NB4 (cell line): ENCODE results near the gene OR51S1.

Source experiments
- DNase-seq: peaks from one replicate; pipeline ENCODE4 v3.0.0; 2010; ENCODE audit warnings: low read depth
- H3K4me3 ChIP-seq: one replicate; pipeline ENCODE4 v1.5.1; 2011; ENCODE audit warnings: mild to moderate bottlenecking, low read depth, low read length, moderate library complexity
- CTCF ChIP-seq: IDR thresholded peaks from one replicate; pipeline ENCODE4 v1.5.1; 2012; ENCODE audit warnings: low read depth, low read length
- MAX ChIP-seq: IDR thresholded peaks from 2 replicates; pipeline ENCODE4 v1.6.1; 2011; ENCODE audit warnings: low read depth, low read length
- MYC ChIP-seq: IDR thresholded peaks from 2 replicates; pipeline ENCODE4 v1.6.1; 2011; ENCODE audit warnings: low read depth, low read length
- POLR2A ChIP-seq: IDR thresholded peaks from 2 replicates; pipeline ENCODE4 v1.6.1; 2011; ENCODE audit warnings: mild to moderate bottlenecking; ENCODE audit not compliant: insufficient read length; ENCODE audit errors: extremely low read depth

OR51S1 gene

GRCh38 chr11:4884361-4884760, 35.4 kb upstream of the OR51S1 start:
- DNase-seq, result no peak
- no peak overlapping the region for H3K4me3 ChIP-seq
- TF ChIP-seq MAX (no peak), CTCF (no peak), MYC (no peak), POLR2A (no peak)

- no peak for DNase-seq
- no peak for TF ChIP-seq MYC
- no peak for TF ChIP-seq CTCF
- TF ChIP-seq POLR2A, result no peak
- TF ChIP-seq MAX, result no peak
Measured at GRCh38 chr11:4882543-4882942, 33.5 kb upstream of the OR51S1 start.

GRCh38 chr11:4881860-4882500, 33.0 kb upstream of the OR51S1 start, which contains the start of gene OR51T1:
OR51T1 (plus strand) TSS chr11:4881900; CDS start chr11:4881900, 0 bp downstream.
- no peak within 1 kb of the TSS for H3K4me3 ChIP-seq
- TF ChIP-seq POLR2A, result no peak
- TF ChIP-seq MYC, result no peak
- no peak for TF ChIP-seq MAX
- TF ChIP-seq CTCF, result no peak
- DNase-seq, result no peak

More at GRCh38 chr11:4882543-4882942, 33.5 kb upstream of the OR51S1 start:
- no peak overlapping the region for H3K4me3 ChIP-seq

GRCh38 chr11:4881188-4881587, 32.2 kb upstream of the OR51S1 start:
- H3K4me3 ChIP-seq, result no peak overlapping the region
- no peak for DNase-seq
- TF ChIP-seq POLR2A (no peak), MAX (no peak), MYC (no peak), CTCF (no peak)

GRCh38 chr11:4865855-4866254, 16.8 kb upstream of the OR51S1 start:
- no peak for DNase-seq
- TF ChIP-seq MAX (no peak), CTCF (no peak), POLR2A (no peak), MYC (no peak)
- no peak overlapping the region for H3K4me3 ChIP-seq

- TF ChIP-seq CTCF (no peak), MAX (no peak), POLR2A (no peak), MYC (no peak)
- no peak for DNase-seq
Measured at GRCh38 chr11:4863876-4864275, 14.9 kb upstream of the OR51S1 start.

More at GRCh38 chr11:4863876-4864275, 14.9 kb upstream of the OR51S1 start:
- H3K4me3 ChIP-seq, result no peak overlapping the region
